GM18858 (cell line): ENCODE data around the gene DGKQ.
A peak's percentile ranks its signal among the peaks of the same experiment; 100 is the strongest.
"Not testable (repeated sequence)": the region's sequence is repeated elsewhere in the genome, so short reads cannot be mapped to it uniquely, and the experiment has no call there.

Experiments
- ATAC-seq: cut with Tn5 transposase; IDR thresholded peaks from one replicate; pipeline ENCODE4 v1.9.1; 2021; ENCODE audit not compliant: unreplicated experiment

The DGKQ gene

DNA sequence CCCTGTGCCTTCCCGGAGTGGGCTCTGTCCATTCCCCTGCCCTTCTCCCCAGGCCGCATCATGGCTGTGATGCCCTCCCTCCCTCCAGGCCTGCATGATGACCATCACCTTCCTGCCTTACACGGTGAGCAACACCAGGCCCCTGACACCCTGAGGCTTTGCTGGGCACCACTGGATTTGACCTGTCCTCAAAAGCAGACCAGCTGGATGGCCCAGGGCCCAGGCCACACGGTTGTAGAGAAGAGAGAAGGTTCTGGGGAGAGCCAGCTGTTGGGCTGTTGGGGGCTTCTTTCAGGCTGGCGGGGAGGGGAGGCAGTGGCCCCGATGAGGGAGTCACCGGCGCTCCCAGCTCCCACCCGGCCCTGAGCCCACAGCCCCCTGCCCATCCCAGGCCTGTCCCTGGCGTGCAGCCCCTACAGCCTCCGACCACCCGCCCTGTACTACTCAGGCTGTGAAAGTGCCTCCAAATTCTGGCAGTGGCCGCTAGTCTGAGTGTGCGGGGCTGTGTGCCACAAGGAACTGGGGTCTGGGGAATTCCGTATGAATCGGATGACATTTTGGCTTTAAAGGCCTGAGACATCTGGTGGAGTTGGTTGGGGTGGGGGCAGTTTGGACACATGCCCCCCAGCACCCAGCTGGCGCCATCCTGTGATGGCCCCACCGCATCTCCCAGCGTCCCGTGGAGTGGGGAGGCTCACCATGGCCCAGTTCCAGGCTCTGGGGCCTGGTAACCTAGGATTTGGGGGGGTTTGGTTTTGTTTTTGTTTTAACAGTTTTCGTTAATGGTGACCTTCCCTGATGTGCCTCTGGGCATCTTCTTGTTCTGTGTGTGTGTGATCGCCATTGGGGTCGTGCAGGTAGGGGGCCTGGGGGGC is 21.5 kb downstream of the DGKQ start:
- ATAC-seq = no peak

- no peak for ATAC-seq
Measured at GRCh38 chr4:951186-951585, 22.2 kb downstream of the DGKQ start.

GRCh38 chr4:950136-951020 is 23.0 kb downstream of the DGKQ start:
- ATAC-seq = no peak

DNA sequence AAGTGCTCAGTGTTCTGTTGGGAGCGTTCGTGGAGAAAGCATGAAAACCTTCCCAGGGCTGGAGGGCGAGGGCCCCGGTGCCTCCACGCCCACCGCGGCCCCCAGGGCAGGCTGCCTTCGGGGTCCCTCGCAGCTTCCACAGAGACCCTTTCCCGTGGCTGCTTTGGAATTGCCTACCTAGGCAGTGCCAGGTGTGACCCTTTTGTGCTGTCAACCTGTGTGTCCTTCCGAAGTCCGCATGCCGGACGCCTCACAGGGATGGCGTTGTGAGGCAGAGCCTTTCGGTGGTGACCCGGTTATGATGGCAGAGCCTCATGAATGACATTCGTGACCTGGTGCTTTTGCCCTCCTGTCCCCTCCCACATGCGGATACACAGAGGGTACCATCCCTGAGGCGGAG is 23.7 kb downstream of the DGKQ start:
- ATAC-seq = no peak

DNA sequence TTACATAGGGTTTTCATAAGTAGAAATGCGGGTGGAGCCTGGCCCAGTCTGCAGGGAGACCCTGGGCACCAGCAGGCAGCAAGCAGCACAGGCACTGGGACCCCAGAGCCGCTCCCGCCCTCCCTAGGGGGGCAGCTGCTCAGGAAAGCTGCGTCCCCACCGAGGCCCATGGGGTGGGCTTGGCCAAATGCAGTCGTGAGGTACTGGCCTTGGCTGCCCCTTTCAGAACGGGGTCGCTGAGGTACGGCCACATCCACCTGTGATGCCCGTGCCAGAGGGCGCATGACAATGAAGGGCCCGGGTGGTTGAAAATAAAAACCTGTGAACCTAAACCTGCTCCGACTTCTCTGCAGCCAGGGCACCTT is 24.5 kb downstream of the DGKQ start:
- no peak for ATAC-seq

DNA sequence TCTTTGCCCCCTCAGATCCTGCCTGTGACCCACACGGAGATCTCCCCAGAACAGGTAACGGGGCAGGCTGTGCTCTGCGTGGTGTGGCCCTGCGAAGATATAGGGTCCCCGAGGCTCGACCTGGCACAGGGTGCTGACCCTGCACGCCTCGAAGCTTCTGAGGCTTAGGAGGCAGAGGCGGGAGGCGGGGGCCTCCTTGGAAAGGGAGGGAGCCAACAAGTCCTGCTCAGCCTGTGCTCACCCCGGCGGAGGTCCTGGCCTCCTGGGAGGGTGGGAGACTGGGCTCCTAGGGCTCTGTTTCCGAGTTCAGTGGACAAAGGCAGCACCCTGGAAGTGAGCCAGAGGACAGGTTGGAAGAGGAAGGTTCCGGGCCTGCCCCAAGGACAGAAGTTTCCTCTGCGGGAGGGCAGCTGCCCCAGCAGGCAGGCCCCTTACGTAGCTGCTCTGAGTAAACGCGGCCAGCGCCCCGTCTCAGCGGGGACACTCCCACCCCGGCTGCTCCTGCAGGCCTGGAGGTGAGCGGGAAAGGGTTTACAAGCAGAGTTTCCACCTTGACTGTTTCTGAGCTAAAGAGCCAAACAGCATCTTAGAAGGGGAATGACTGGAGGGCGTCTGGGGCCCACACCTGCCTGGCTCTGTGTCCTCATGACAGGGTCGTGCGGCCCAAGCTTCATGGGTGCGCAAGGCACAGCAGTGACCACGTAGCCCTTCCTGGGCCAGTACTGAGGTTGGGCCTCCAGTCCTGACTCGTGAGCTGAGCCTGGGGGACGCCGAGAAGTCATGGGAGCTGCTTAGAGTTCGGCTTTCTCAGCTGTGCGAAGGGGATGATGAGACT is 25.1 kb downstream of the DGKQ start:
- ATAC-seq = no peak

DNA sequence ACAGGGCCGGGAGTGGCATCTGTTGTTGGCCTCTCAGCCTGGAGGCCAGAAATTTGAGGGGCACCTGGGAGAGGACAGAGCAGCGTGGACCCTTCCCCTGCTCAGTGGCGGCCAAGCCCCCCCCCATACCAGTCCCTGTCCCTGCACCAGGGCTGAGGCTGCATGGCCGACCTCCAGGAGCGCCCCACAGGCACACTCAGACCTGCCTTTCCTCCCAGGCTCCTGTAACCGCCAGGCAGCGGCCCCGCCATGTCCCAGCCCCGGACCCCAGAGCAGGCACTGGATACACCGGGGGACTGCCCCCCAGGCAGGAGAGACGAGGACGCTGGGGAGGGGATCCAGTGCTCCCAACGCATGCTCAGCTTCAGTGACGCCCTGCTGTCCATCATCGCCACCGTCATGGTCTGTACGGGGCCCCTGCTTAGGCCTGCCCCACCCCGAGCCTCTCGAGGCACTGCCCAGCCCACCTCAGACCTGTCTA is 25.8 kb downstream of the DGKQ start:
- ATAC-seq = no peak

GRCh38 chr4:946517-947471 is 26.6 kb downstream of the DGKQ start:
- no peak for ATAC-seq

DNA sequence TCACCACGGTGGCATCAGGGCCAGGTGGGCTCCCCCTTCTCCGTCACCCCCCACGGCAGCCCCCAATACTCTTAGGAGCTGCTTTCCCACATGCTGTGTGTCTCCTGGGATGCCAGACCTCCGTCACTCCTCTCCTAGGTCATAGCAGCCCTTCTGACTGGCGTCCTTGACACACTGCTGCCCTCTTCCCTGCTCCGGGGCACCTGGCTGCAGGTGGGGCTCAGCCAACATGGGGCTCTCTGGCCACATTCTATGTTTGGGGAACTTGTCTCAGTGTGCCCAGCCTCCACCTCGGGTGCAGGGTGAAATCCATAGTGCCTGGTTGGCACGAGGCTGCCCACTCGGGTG is 27.3 kb downstream of the DGKQ start:
- ATAC-seq = no peak

- no peak for ATAC-seq
Measured at GRCh38 chr4:945274-946102, 27.9 kb downstream of the DGKQ start.

- not testable (repeated sequence) for ATAC-seq
Measured at GRCh38 chr4:939508-939907, 33.9 kb downstream of the DGKQ start.

GRCh38 chr4:932713-933070 is 40.7 kb downstream of the DGKQ start:
- ATAC-seq = no peak

- peak; percentile 80 for ATAC-seq
Measured at GRCh38 chr4:931960-932712, 41.2 kb downstream of the DGKQ start, which contains the start of the genes GAK and TMEM175. Gene GAK (minus strand): TSS chr4:932316. CDS start chr4:932187, 129 bp downstream. Gene TMEM175 (plus strand): TSS chr4:932460. CDS start chr4:947740, 15,280 bp downstream.

DNA sequence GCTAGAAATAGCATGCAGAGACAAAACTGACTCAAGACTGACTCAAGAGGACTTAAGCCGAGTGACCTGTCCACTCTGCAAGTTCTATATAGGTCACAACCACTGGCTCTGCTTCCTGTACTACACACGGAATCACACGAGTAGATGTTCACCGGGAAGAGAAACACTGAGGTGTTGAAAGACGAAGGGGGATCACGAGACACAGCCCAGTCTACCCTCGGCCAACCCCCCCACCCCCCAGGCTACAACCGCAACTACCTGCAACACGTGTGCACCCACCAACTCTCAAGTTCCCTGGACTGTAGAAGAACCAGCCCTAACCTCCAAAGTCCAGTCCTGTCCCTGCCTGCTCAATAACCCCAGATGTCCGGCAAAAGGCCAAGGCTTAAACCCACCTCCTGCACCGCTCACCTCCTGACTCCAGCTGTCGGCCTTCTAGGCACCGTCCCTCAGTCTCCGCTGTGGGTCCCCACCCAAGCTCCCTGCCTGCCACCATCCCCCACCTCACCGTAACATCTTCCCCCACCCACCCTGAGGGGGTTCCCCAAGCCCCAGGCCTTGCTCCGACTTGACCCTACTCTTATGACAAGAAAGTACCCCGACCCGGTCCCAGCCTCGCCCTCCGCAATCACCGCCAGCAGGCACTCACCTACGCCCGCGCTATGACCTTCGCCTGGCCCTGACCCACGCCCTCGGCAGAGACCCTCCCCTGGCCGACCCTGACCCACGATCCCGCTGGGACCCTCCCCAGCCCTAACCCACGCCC is 42.0 kb downstream of the DGKQ start:
- ATAC-seq = no peak

- no peak for ATAC-seq
Measured at GRCh38 chr4:930827-931193, 42.6 kb downstream of the DGKQ start.

DNA sequence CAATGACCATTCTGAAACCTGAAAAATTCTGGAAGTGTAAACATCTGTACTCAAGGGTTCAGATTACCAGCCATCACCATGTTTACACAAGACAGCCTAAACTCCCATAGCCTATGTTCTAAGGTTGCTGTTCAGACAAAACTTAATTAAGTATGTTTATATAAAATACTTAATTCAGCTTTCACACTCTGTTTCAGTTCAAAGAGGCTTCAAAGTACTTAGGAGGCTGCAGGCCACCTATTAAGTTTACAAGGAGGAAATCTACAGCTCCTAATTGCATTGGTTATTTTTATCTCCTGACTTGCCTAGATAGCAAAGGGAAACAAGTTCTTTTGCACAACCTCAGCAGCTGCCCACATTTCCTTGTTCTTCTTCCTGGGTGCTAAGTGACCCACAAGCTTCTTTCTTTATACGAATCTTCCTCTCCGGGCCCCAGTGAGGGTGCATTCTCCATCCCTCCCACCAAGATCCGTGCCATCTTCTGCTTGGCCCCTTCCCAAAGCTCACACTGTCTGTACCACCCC is 43.3 kb downstream of the DGKQ start:
- ATAC-seq = no peak

DNA sequence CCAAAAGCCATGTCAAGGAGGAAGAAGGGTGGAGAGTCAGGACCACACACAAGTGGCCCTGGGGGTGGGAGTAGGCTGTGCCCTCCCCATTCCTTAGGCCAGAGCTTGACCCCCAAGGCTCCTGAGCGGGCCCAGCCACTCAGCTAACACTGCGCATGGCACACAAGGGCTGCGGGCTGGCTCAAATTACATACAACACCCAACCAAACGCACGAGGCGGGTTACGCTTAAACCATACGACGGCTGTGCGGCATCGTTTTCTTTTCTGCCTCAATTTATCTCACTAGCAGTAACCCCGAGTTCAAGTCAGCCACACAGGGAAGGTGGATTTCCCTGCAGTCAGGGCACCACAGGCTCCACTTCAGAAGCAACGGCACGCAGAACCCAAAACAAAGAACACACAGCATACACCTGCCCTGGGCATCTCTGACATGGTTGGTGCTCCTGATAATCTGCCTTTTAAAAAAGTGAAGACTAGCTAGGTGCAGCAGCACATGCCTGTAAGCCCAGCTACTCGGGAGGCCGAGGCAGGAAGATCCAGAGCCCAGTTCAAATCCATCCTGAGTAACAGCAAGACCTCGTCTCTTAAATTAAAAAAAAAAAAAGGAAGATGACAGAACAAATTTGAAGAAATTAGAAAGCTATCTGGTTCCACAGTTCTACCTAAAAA is 44.1 kb downstream of the DGKQ start:
- ATAC-seq = no peak
